Mesendoderm (in vitro differentiated cells): ENCODE measurements around the gene CD38.

ENCODE experiments used
- DNase-seq: peaks from one replicate; pipeline ENCODE4 v3.0.0; 2013
- H2AK5ac ChIP-seq: 2 replicates; pipeline ENCODE4 v1.6.1; 2013; ENCODE audit warnings: low read length, inconsistent platforms
- H2BK120ac ChIP-seq: 2 replicates; pipeline ENCODE4 v1.6.1; 2013; ENCODE audit warnings: low read depth, mild to moderate bottlenecking, low read length, moderate library complexity, mixed read lengths
- H2BK15ac ChIP-seq: replicated peaks from 2 replicates; pipeline ENCODE4 v1.6.1; 2013; ENCODE audit warnings: low read depth, mild to moderate bottlenecking, moderate library complexity
- H2BK5ac ChIP-seq: 2 replicates; pipeline ENCODE4 v1.6.1; 2013; ENCODE audit warnings: low read length, inconsistent platforms
- H3K18ac ChIP-seq: 2 replicates; pipeline ENCODE4 v1.6.1; 2013; ENCODE audit warnings: mild to moderate bottlenecking, low read length, mixed read lengths
- H3K23ac ChIP-seq: one replicate; pipeline ENCODE4 v1.6.1; 2013; ENCODE audit warnings: low read length
- H3K27ac ChIP-seq: 2 replicates; pipeline ENCODE4 v1.5.1; 2013; ENCODE audit warnings: low read depth, mild to moderate bottlenecking, inconsistent platforms, low read length, moderate library complexity
- H3K27me3 ChIP-seq: 2 replicates; pipeline ENCODE4 v1.6.1; 2013; ENCODE audit warnings: low read length, control low read depth, mild to moderate bottlenecking, inconsistent platforms; ENCODE audit not compliant: insufficient read depth, poor library complexity
- H3K36me3 ChIP-seq: 2 replicates; pipeline ENCODE4 v1.6.1; 2013; ENCODE audit warnings: low read length, inconsistent platforms; ENCODE audit not compliant: control insufficient read depth, insufficient read depth
- H3K4ac ChIP-seq: one replicate; pipeline ENCODE4 v1.6.1; 2013; ENCODE audit warnings: low read depth, mild to moderate bottlenecking, low read length, moderate library complexity
- H3K4me1 ChIP-seq: 2 replicates; pipeline ENCODE4 v1.6.1; 2013; ENCODE audit warnings: low read depth, low read length, inconsistent platforms; ENCODE audit not compliant: control insufficient read depth
- H3K4me2 ChIP-seq: 2 replicates; pipeline ENCODE4 v1.6.1; 2013; ENCODE audit warnings: low read length
- H3K4me3 ChIP-seq: 2 replicates; pipeline ENCODE4 v1.5.1; 2013; ENCODE audit warnings: mild to moderate bottlenecking, low read length
- H3K56ac ChIP-seq: one replicate; pipeline ENCODE4 v1.6.1; 2013; ENCODE audit warnings: low read length
- H3K79me1 ChIP-seq: 2 replicates; pipeline ENCODE4 v1.6.1; 2013; ENCODE audit warnings: low read length, inconsistent platforms
- H3K79me2 ChIP-seq: 2 replicates; pipeline ENCODE4 v1.6.1; 2013; ENCODE audit warnings: mild to moderate bottlenecking, low read length; ENCODE audit not compliant: control insufficient read depth, insufficient read depth
- H3K9ac ChIP-seq: 2 replicates; pipeline ENCODE4 v1.6.1; 2013; ENCODE audit warnings: low read length, inconsistent platforms
- H4K5ac ChIP-seq: one replicate; pipeline ENCODE4 v1.6.1; 2013; ENCODE audit warnings: low read length
- H4K8ac ChIP-seq: one replicate; pipeline ENCODE4 v1.6.1; 2013; ENCODE audit warnings: low read depth, mild to moderate bottlenecking, control low read depth, low read length, moderate library complexity
- WGBS: extraction: QIAGEN DNeasy Blood & Tissue Kit; methylation state at CpG from one replicate; pipeline ENCODE4 v1.1.7; 2013; ENCODE audit warnings: low lambda C conversion rate, missing lambda C conversion rate; ENCODE audit not compliant: insufficient coverage; ENCODE audit errors: extremely low coverage; 5-methylcytosine and 5-hydroxymethylcytosine counted together

The CD38 gene

DNA sequence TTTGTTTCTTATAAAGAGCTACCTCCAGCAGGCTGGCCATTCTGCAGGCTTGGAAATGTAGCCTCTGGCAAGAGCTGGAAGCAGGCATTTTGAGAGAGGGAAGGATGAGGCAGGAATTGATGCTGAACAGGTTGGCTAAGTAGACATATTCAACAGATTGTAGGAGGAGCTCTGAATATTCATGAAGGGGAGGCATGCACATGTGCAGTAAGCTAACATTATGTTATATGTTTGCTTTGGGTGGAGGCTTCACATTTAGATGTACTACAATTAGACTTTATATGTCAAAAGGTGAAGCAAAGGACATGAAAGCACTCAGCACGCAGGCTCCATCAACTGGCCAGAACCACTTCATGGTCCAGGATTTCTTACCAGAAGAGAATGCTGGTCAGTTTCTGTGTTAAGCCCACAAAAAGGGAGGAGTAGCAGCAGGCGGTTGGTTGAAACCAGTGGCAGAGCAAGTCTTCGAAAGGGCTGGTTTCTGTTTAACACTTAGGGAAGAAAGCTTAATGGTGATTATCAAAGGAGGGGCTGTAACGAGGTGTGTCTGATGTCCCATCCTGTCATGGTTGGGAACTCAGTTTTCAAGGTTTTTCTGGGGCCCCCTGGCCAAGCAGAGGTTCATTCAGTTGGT lies 105.6 kb downstream of the CD38 start:
- no peak for DNase-seq
- Histone ChIP-seq H4K8ac (no peak overlapping the region), H2AK5ac (no peak overlapping the region), H3K4me3 (no peak overlapping the region), H2BK120ac (no peak overlapping the region), H3K4me1 (no peaks in the 10 kb centered on the region), H3K23ac (no peak overlapping the region), H2BK15ac (no peak overlapping the region), H3K18ac (no peak overlapping the region), H3K27ac (no peak overlapping the region), H3K56ac (no peak overlapping the region), H2BK5ac (no peak overlapping the region), H3K79me1 (no peaks in the 10 kb centered on the region), H3K9ac (no peak overlapping the region), H3K79me2 (no peaks in the 10 kb centered on the region), H3K4me2 (no peak overlapping the region), H3K36me3 (no peaks in the 10 kb centered on the region), H3K27me3 (no peaks in the 10 kb centered on the region), H3K4ac (no peak overlapping the region), H4K5ac (no peak overlapping the region)
- no CpG with 5 or more reads among the region's 4 CpGs for WGBS

DNA sequence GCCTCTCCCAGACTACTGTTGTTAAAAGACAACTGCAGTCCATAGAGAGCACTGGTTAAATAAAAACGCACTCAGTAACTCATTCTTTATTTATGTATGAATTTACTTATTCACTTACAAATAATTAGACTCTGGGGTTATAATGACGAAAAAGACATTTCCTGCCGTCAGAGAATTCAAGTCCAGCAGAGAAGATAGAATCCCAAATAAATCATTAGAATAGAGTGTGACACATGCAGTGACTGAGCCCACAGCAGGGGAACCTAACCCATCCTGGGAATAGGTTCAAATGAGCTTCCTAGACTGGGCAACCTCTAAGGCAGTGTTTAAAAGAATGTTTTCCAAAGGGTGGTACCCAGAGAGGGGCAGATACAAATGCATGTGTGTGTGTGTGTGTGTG lies 106.5 kb downstream of the CD38 start:
- H2BK120ac ChIP-seq = no peak overlapping the region
- H3K79me1 ChIP-seq = no peaks in the 10 kb centered on the region
- H3K36me3 ChIP-seq = no peaks in the 10 kb centered on the region
- no peak overlapping the region for H4K5ac ChIP-seq
- no peak overlapping the region for H2BK15ac ChIP-seq
- H3K23ac ChIP-seq = no peak overlapping the region
- H3K4ac ChIP-seq = no peak overlapping the region
- no peaks in the 10 kb centered on the region for H3K79me2 ChIP-seq
- H3K9ac ChIP-seq = no peak overlapping the region
- H2BK5ac ChIP-seq = no peak overlapping the region
- H3K4me1 ChIP-seq = no peaks in the 10 kb centered on the region
- H3K4me2 ChIP-seq = no peak overlapping the region
- no peaks in the 10 kb centered on the region for H3K27me3 ChIP-seq
- H3K56ac ChIP-seq = no peak overlapping the region
- WGBS = no CpG with 5 or more reads among the region's 3 CpGs
- no peak overlapping the region for H3K4me3 ChIP-seq
- H4K8ac ChIP-seq = no peak overlapping the region
- no peak overlapping the region for H3K27ac ChIP-seq
- no peak overlapping the region for H3K18ac ChIP-seq
- DNase-seq = no peak
- H2AK5ac ChIP-seq = no peak overlapping the region

- no peak overlapping the region for H3K4me3 ChIP-seq
- no peak overlapping the region for H3K56ac ChIP-seq
- no peak overlapping the region for H3K9ac ChIP-seq
- H2BK15ac ChIP-seq = no peak overlapping the region
- H3K23ac ChIP-seq = no peak overlapping the region
- no CpG with 5 or more reads among the region's 7 CpGs for WGBS
- no peaks in the 10 kb centered on the region for H3K4me1 ChIP-seq
- H2AK5ac ChIP-seq = no peak overlapping the region
- H3K79me1 ChIP-seq = no peaks in the 10 kb centered on the region
- no peak overlapping the region for H4K5ac ChIP-seq
- H3K79me2 ChIP-seq = no peaks in the 10 kb centered on the region
- DNase-seq = no peak
- H3K4me2 ChIP-seq = no peak overlapping the region
- no peak overlapping the region for H3K18ac ChIP-seq
- H3K36me3 ChIP-seq = no peaks in the 10 kb centered on the region
- no peak overlapping the region for H3K27ac ChIP-seq
- no peak overlapping the region for H2BK5ac ChIP-seq
- no peak overlapping the region for H3K4ac ChIP-seq
- no peaks in the 10 kb centered on the region for H3K27me3 ChIP-seq
- H4K8ac ChIP-seq = no peak overlapping the region
- H2BK120ac ChIP-seq = no peak overlapping the region
These were observed 107.3 kb downstream of the CD38 start for GRCh38 chr4:15885422-15885821.

GRCh38 chr4:15888515-15888914 lies 110.4 kb downstream of the CD38 start:
- no peak for DNase-seq
- Histone ChIP-seq H3K23ac (no peak overlapping the region), H4K5ac (no peak overlapping the region), H2BK15ac (no peak overlapping the region), H3K27ac (no peak overlapping the region), H3K56ac (no peak overlapping the region), H3K79me2 (no peaks in the 10 kb centered on the region), H3K9ac (no peak overlapping the region), H2AK5ac (no peak overlapping the region), H2BK5ac (no peak overlapping the region), H3K18ac (no peak overlapping the region), H4K8ac (no peak overlapping the region), H3K36me3 (no peaks in the 10 kb centered on the region), H3K4me2 (no peak overlapping the region), H3K27me3 (no peaks in the 10 kb centered on the region), H3K4me1 (no peaks in the 10 kb centered on the region), H3K4me3 (no peak overlapping the region), H3K79me1 (no peaks in the 10 kb centered on the region), H2BK120ac (no peak overlapping the region), H3K4ac (no peak overlapping the region)
- no CpG with 5 or more reads among the region's 9 CpGs for WGBS

GRCh38 chr4:15890246-15890829 lies 112.2 kb downstream of the CD38 start:
- Histone ChIP-seq H3K9ac (no peak overlapping the region), H3K27me3 (no peaks in the 10 kb centered on the region), H3K4me1 (no peaks in the 10 kb centered on the region), H2BK120ac (no peak overlapping the region), H3K18ac (no peak overlapping the region), H3K27ac (no peak overlapping the region), H3K4me2 (no peak overlapping the region), H3K4ac (no peak overlapping the region), H3K4me3 (no peak overlapping the region), H4K5ac (no peak overlapping the region), H4K8ac (no peak overlapping the region), H2BK15ac (no peak overlapping the region), H3K56ac (no peak overlapping the region), H2BK5ac (no peak overlapping the region), H3K23ac (no peak overlapping the region), H3K79me1 (no peaks in the 10 kb centered on the region), H2AK5ac (no peak overlapping the region), H3K36me3 (no peaks in the 10 kb centered on the region), H3K79me2 (no peaks in the 10 kb centered on the region)
- no CpG with 5 or more reads among the region's 4 CpGs for WGBS
- no peak for DNase-seq

DNA sequence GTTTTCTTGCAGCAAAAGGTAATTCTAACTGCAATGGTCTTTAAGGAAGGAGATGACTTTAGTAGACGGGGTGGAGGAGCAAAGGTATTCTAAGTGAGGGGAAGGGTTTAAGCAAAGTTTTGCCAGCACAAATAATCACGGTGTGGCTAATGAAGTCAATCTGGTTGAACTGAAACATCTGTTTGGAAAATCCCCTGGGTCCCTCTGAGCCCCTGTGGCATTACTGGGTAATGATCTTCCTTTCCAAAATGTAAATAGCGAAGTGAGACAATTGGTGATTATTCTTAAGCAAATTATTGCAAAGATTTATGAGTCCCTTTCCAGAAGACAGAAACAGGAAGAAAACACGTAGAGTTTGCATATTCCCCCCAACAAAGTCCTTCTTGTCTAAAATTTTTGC lies 113.2 kb downstream of the CD38 start:
- Histone ChIP-seq H3K27me3 (no peaks in the 10 kb centered on the region), H2AK5ac (no peak overlapping the region), H3K4me2 (no peak overlapping the region), H3K4me3 (no peak overlapping the region), H2BK5ac (no peak overlapping the region), H3K56ac (no peak overlapping the region), H3K27ac (no peak overlapping the region), H3K9ac (no peak overlapping the region), H3K4ac (no peak overlapping the region), H2BK15ac (no peak overlapping the region), H3K4me1 (no peaks in the 10 kb centered on the region), H2BK120ac (no peak overlapping the region), H4K8ac (no peak overlapping the region), H3K18ac (no peak overlapping the region), H3K23ac (no peak overlapping the region), H3K79me1 (no peaks in the 10 kb centered on the region), H3K79me2 (no peaks in the 10 kb centered on the region), H3K36me3 (no peaks in the 10 kb centered on the region), H4K5ac (no peak overlapping the region)
- no CpG with 5 or more reads among the region's 4 CpGs for WGBS
- DNase-seq = no peak
